Peyer's patch (tissue), 4 donors: Measurements from ENCODE around the gene CKS1B. TPM values are rescaled to one million over a fixed set of nuclear protein-coding genes. Genes with fewer than 3 reads are reported as not detected.
A peak's percentile ranks its signal among the peaks of the same experiment; 100 is the strongest.

Experiments used
- DNase-seq, 3 donors: peaks; one replicate each; pipeline ENCODE4 v3.0.0-alpha.2; 2017 to 2019
- H3K27ac ChIP-seq, 4 donors: fragments of 200-600 bp; sonication (generic); one replicate each; pipeline ENCODE4 v1.5.1; 2016 to 2019
- H3K27me3 ChIP-seq, 2 donors: fragments of 200-600 bp; sonication (generic); one replicate each; pipeline ENCODE4 v1.5.1; 2019
- H3K36me3 ChIP-seq, 3 donors: fragments of 200-600 bp; sonication (generic); one replicate each; pipeline ENCODE4 v1.5.1; 2016 to 2019
- H3K4me1 ChIP-seq, 4 donors: fragments of 200-600 bp; sonication (generic); one replicate each; pipeline ENCODE4 v1.5.1; 2016 to 2019
- H3K4me3 ChIP-seq, 4 donors: fragments of 200-600 bp; sonication (generic); 1 replicate in 3 of 4; 2 replicates in 1 of 4; pipeline ENCODE4 v1.5.1; 2016 to 2019; ENCODE audit warnings: mild to moderate bottlenecking in 1 of 4
- H3K9me3 ChIP-seq, 4 donors: fragments of 200-600 bp; sonication (generic); one replicate each; pipeline ENCODE4 v1.5.1; 2016 to 2019; ENCODE audit warnings: mild to moderate bottlenecking in 1 of 4
- POLR2A ChIP-seq, 2 donors: fragments of 450-650 bp; IDR thresholded peaks; one replicate each; pipeline ENCODE4 v1.5.1; 2017; ENCODE audit warnings: antibody characterized with exemption in 2 of 2, mild to moderate bottlenecking in 2 of 2, moderate library complexity in 2 of 2
- total RNA-seq, 4 donors: library from RNA; depleted of rRNA; stranded (reverse); fragments of >200 nt; gene quantifications; one replicate each; pipeline ENCODE4 v1.1.0, GENCODE V29; 2016
- TF ChIP-seq, protein P1 (sequence below), 6 experiments: fragments of 450-650 bp in 4 of 6; fragments of 200-600 bp in 2 of 6; sonication (generic) in 1 of 6; IDR thresholded peaks; one replicate each; pipeline ENCODE4 v1.5.1; 2017 to 2019; ENCODE audit warnings: antibody characterized with exemption in 6 of 6, mild to moderate bottlenecking in 3 of 6, moderate library complexity in 1 of 6

The CKS1B gene
- total RNA-seq, 4 donors from 2014 or later, result 20.3 to 39.1 (median 26.5) TPM

DNA sequence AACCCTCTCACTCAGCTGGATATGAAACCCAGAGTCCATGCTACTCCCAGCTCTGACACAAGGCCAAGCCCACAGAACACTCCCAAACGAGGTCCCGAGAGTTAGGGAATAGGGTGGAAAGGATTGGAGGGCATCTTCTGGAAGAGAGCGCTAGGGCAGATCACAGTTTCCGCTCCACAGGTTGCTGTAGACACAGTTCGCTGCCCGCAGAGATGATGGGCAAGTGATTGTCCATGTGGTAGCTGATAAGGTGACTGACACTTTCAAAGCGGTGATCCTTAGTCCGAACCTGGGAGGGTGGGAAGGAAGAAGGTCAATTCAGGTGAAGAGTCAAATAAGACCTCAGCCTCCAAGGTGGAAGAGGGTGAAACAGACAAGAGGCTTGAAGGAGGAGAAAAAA lies 10.8 kb upstream of the CKS1B start:
- H3K27ac ChIP-seq, result peak overlapping the region in 1 of 4 donors; percentile 98
- TF ChIP-seq, protein P1, sequence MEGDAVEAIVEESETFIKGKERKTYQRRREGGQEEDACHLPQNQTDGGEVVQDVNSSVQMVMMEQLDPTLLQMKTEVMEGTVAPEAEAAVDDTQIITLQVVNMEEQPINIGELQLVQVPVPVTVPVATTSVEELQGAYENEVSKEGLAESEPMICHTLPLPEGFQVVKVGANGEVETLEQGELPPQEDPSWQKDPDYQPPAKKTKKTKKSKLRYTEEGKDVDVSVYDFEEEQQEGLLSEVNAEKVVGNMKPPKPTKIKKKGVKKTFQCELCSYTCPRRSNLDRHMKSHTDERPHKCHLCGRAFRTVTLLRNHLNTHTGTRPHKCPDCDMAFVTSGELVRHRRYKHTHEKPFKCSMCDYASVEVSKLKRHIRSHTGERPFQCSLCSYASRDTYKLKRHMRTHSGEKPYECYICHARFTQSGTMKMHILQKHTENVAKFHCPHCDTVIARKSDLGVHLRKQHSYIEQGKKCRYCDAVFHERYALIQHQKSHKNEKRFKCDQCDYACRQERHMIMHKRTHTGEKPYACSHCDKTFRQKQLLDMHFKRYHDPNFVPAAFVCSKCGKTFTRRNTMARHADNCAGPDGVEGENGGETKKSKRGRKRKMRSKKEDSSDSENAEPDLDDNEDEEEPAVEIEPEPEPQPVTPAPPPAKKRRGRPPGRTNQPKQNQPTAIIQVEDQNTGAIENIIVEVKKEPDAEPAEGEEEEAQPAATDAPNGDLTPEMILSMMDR (IDR thresholded peaks at IDR 0.05), result no peak
- no peak for TF ChIP-seq POLR2A (IDR thresholded peaks at IDR 0.05)
- no peak overlapping the region for H3K4me3 ChIP-seq
- no peaks in the 10 kb centered on the region for H3K27me3 ChIP-seq
- DNase-seq, result no peak
- peaks cover 0 to 20% (median 6%) of the 10 kb centered on the region in 4 donors for H3K4me1 ChIP-seq
- H3K36me3 ChIP-seq, result peaks cover 0 to 70% (median 0%) of the 10 kb centered on the region in 3 donors
- H3K9me3 ChIP-seq, result no peaks in the 10 kb centered on the region

DNA sequence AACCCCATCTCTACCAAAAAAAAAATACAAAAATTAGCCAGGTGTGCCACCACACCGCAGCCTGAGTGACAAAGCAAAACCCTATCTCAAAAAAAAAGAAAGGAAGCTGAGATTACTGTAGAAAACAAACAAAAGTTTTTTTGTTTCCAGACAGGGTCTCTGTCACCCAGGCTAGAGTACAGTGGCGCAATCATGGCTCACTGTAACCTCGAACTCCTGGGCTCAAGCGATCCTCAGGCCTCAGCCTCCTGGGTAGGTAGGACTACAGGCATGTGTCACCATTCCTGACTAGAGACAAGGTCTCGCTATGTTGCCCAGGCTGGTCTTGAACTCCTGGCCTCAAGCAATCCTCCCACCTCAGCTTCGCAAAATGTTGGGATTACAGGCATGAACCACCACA lies 10.1 kb upstream of the CKS1B start:
- Histone ChIP-seq H3K4me1 (peaks cover 0 to 22% (median 6%) of the 10 kb centered on the region in 4 donors), H3K27ac (no peak overlapping the region), H3K9me3 (no peaks in the 10 kb centered on the region), H3K4me3 (no peak overlapping the region), H3K36me3 (peaks cover 0 to 69% (median 0%) of the 10 kb centered on the region in 3 donors), H3K27me3 (no peaks in the 10 kb centered on the region)
- TF ChIP-seq, protein P1 (IDR thresholded peaks at IDR 0.05), result no peak
- TF ChIP-seq POLR2A (IDR thresholded peaks at IDR 0.05), result no peak
- no peak for DNase-seq

- Histone ChIP-seq H3K4me1 (peaks cover 0 to 32% (median 10%) of the 10 kb centered on the region in 4 donors), H3K9me3 (no peaks in the 10 kb centered on the region), H3K4me3 (no peak overlapping the region), H3K27ac (peak overlapping the region in 1 of 4 donors; percentile 10), H3K36me3 (peaks cover 0 to 69% (median 0%) of the 10 kb centered on the region in 3 donors), H3K27me3 (no peaks in the 10 kb centered on the region)
- DNase-seq, result no peak
- no peak for TF ChIP-seq POLR2A (IDR thresholded peaks at IDR 0.05)
- TF ChIP-seq, protein P1 (IDR thresholded peaks at IDR 0.05), result no peak
These were observed 8.4 kb upstream of the CKS1B start for GRCh38 chr1:154966111-154966510.

DNA sequence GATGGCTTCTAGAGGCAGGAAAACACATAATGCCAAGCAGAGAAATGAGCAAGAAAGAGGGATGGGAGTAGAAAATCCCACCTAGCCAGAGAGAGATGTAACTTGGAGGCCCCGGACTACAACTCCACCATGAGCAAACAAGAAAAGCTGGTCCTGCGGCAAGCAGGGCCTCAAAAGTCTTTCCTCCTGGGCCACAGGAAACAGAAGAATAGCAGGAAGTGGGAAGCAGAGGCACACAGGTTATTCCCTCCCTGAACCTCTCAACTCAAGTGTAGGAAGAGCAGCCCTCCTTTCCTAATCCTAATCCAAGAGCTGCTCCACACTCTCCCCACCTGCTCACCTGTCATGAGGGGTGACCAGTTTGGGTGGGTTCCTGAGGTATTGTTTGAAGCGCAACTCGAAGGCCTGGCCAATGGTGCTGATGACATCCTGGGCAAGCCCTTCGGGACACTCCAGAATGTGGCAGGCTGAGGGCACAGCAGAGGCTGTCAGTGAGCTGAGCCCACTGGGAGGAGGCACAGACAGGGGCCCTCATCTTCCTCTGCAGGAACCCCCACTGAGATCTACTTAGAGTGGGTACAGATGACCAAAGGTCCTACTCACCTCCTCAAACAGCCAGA lies 7.0 kb upstream of the CKS1B start:
- Histone ChIP-seq H3K4me1 (peaks cover 0 to 43% (median 11%) of the 10 kb centered on the region in 4 donors), H3K9me3 (no peaks in the 10 kb centered on the region), H3K36me3 (peaks cover 0 to 69% (median 0%) of the 10 kb centered on the region in 3 donors), H3K27ac (peak overlapping the region in 1 of 4 donors; percentile 35), H3K4me3 (no peak overlapping the region), H3K27me3 (no peaks in the 10 kb centered on the region)
- DNase-seq, result no peak
- TF ChIP-seq, protein P1 (IDR thresholded peaks at IDR 0.05), result no peak
- no peak for TF ChIP-seq POLR2A (IDR thresholded peaks at IDR 0.05)

GRCh38 chr1:154968731-154969130 lies 5.8 kb upstream of the CKS1B start:
- no peak overlapping the region for H3K4me3 ChIP-seq
- H3K36me3 ChIP-seq, result peaks cover 0 to 59% (median 0%) of the 10 kb centered on the region in 3 donors
- peaks cover 0 to 39% (median 10%) of the 10 kb centered on the region in 4 donors for H3K4me1 ChIP-seq
- peak in 1 of 3 donors; percentile 24 for DNase-seq
- TF ChIP-seq, protein P1 (IDR thresholded peaks at IDR 0.05), result no peak
- no peak for TF ChIP-seq POLR2A (IDR thresholded peaks at IDR 0.05)
- H3K9me3 ChIP-seq, result no peaks in the 10 kb centered on the region
- H3K27me3 ChIP-seq, result no peaks in the 10 kb centered on the region
- peak overlapping the region in 2 of 4 donors; percentile 0 to 24 for H3K27ac ChIP-seq
